GM21515 (cell line): ENCODE results near the gene DGKG.

Experiments
- ATAC-seq: cut with Tn5 transposase; IDR thresholded peaks from one replicate; pipeline ENCODE4 v1.9.1; 2021; ENCODE audit not compliant: unreplicated experiment

The DGKG gene

GRCh38 chr3:186151077-186151971, 210.7 kb downstream of the DGKG start:
- ATAC-seq = no peak

DNA sequence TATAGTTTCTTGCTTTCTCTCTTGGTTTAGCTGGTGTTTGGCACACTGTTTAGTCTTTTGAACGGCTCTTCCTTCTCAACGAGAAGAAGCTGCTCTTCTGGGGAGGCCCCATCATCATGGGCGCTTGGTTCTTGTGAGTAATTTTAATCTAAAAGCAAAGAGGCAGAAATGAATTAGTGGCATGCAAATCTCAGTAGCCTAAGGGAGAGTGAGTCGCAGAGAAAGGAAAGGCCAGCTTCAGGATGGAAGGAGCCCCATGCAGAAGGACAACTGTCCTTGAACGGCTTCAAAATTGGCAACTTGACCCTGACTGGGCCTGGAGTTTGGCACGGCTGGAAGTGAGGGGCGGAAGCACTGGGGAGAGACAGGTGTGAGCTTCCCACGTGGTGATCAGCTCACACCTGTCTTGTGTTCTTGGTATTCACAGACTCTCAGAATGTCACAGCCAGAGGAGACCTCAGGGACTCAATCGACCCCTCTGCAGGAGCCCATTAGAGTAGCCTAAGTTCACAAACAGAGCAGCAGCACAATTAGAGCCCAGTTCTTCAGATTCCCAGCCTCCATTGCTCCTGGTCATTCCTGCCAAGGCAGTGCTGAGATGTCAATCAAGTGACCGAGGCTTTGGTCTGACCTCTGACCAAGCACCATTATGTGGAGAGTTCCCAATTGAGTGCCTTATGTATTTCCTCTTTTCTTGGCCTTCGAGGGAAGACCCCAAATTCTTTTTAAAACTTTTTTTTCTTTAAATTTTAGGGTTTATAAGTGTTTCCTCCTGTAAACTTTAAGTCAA, 211.8 kb downstream of the DGKG start:
- no peak for ATAC-seq

DNA sequence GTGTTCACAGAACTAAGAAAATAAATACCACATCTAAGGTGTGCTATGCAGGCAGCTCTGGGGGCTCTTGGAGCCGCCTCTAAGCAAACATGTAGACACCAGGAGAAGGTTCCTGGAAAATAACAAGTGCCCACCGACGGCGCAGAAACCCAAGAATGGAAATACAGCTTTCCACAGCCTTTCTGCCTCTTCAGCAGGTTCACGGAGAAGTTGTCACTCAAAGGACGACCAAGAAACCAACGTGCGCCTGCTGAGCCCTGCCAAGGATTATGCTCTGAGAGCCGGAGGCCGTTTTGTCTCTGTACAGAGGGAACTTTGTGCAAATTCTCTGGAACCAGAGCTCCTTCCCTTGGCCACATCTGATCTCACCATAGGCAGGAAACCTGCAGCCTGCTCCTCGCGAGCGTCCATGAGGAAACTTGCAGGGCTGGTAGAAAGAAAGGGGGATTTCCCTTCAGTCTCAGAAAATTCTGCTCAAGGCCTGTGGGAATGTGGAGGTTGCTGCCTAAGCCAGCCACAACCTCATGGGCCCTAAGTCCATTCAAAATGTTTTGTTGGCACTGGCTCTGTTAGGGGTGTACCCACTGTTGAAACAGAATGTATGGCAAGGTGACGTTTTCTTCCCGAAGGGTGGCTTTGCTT, 212.6 kb downstream of the DGKG start:
- no peak for ATAC-seq

GRCh38 chr3:186144257-186144656, 217.8 kb downstream of the DGKG start:
- no peak for ATAC-seq

GRCh38 chr3:186143250-186143649, 218.8 kb downstream of the DGKG start:
- ATAC-seq = no peak

DNA sequence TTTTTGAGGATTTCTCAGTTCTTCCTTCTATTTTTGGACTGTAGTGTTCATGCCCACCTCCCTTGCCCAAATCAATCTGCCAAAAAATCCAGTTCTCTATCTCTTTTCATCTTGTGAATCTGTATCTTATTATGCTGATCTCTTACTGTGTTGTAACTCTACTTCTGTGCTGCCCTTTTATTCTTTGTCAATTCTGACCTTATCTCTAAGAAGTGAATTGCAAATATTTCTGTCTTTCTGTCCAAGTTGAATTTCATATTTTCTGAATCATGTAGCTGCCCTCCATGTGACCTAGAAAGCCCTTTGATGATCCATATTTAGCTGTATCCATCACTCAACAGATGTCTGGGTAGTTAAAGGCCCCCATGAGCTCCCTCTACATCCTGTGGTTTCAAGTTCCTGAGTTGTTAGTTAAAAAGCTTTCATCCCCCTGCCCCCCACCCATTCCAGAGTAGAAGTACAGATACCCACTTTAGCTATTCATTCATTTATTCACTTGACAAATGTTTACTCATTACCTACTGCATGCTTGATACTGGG, 219.6 kb downstream of the DGKG start:
- ATAC-seq = no peak

- no peak for ATAC-seq
Measured at GRCh38 chr3:186141790-186142189, 220.2 kb downstream of the DGKG start.

GRCh38 chr3:186138272-186138981, 223.6 kb downstream of the DGKG start:
- ATAC-seq = no peak

GRCh38 chr3:186137051-186137685, 224.9 kb downstream of the DGKG start:
- ATAC-seq = no peak

- no peak for ATAC-seq
Measured at GRCh38 chr3:186133980-186134379, 228.1 kb downstream of the DGKG start.

GRCh38 chr3:186132487-186132886, 229.5 kb downstream of the DGKG start:
- no peak for ATAC-seq

GRCh38 chr3:186129206-186129605, 232.8 kb downstream of the DGKG start:
- ATAC-seq = no peak

- ATAC-seq = no peak
Measured at GRCh38 chr3:186128158-186128557, 233.9 kb downstream of the DGKG start.

DNA sequence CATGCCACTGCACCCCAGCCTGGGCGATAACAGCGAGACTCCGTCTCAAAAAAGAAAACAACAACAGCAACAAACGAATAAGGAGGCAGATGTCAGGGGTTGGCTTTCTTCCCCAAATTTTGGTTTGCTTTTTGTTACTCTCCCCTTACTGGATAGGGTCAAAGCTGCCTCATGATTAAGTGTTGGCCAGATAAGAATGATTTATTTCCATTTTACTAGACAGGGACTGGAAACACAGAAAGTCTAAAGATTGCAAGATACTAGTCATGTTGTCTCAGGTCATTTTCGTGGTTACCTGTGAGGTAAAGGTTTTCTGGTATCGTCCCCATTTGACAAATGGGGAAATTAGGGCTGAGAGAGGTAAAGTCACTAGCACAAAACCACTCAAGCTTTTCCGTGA, 234.6 kb downstream of the DGKG start:
- no peak for ATAC-seq

DNA sequence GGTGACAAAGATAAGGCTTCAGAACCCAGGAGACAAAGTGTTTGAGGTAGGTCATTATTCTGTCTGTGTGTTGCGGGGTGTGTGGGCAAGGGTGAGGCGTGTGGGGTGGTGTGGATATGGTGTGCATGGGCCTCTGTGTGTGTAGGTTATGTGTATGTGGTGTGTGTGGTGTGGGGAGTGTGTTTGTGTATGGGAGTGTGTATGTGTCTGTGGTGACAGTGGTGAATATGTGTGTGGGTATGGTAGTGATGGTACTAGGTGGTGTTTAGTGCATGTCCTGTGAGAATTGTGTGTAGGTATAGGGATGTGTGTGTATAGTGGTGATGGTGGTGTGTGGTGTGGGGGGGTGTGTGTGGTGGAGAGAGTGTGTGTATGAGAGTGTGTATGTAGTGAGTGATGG, 236.9 kb downstream of the DGKG start:
- ATAC-seq = no peak

- no peak for ATAC-seq
Measured at GRCh38 chr3:186124592-186124991, 237.4 kb downstream of the DGKG start.

- ATAC-seq = no peak
Measured at GRCh38 chr3:186123012-186123411, 239.0 kb downstream of the DGKG start.

DNA sequence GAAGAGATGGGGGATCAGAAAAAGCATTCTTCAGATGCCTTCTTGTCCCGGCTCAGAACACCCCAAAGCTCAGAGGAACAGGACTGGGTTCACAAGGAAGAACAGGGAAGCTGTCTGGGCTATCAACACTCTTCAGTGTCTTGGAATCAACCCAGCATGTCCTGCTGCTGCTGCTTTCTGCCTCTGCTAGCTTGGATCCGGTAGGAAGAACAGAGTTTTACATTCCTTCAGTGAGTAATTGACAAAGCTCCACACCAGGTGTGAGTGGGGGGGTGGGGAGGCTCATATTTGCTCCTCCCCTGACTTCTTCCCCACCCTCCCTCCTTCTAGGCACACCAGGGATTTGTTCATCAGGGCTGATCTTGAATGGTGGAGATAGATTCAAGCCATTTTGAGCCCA, 240.1 kb downstream of the DGKG start:
- no peak for ATAC-seq

DNA sequence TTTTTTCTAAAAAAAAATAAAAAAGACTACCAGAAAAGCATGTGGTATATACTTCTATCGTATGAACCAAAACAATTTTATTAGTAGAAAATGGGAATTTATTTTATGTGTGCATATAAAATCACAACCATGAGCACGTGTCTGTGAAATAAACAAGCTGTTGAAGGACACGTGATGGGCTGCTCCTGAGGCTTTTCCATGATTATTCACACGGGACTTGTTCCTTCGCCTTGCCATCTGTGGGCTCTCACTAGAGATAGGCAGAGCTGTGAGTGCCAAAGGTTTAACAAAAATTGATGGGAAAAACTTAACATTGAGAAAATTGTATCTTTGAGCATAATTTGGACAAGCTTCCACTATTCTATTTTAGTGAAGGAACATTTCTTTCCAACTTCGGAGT, 240.8 kb downstream of the DGKG start:
- ATAC-seq = no peak

DNA sequence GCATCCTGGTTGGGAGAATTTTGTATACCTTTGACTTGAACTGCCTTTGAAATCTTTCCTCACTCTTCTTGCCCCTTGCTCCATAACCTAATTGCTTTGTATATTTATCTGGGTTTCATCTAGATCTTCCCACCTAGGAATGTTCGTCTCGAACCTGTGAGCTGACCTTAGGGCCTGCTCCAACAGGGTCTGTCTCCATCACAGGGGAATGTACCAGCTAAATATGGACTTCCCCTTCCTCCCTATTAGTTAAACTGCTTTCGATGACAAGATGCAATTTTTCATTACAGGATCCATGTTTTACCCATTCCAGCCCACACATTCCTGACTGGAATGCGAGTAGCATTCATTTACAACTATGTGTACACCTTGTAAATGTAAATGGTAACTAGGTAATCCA, 242.5 kb downstream of the DGKG start:
- no peak for ATAC-seq
